ENCODE measurements around the gene DYNLL2. TPM values are rescaled to one million over a fixed set of nuclear protein-coding genes. Genes with fewer than 3 reads are reported as not detected.
"Not testable (repeated sequence)": the region's sequence is repeated elsewhere in the genome, so short reads cannot be mapped to it uniquely, and the experiment has no call there.

The DYNLL2 gene
- polyA plus RNA-seq, 1 of the 3 experiments (the other 2 are of a cell fraction) = 27.0 TPM

DNA sequence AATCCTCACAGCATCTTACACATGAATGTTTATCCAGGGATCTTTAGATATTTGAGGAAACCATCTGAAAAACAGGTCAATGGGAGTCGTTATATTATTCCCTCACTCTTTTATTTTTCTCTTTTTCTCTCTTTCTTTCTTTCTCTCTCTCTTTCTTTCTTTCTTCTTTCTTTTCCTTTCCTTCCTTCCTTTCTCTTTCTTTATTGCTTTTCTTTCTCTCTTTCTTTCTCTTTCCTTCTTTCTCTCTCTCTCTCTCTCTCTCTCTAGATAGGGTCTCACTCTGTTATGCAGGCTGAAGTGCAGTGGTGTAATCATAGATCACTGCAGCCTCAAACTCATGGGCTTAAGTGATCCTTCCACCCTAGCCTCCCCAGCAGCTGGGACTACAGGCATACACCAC lies 44.6 kb downstream of the DYNLL2 start:
- no peak overlapping the region for H3K4me2 ChIP-seq
- no peak for TF ChIP-seq MAX (IDR thresholded peaks at IDR 0.05; ENCODE audit: low read depth)
- DNase-seq = no peak
- no peak overlapping the region for H3K27ac ChIP-seq (ENCODE audit: low read depth in 2 of 2, low read length in 1 of 2)
- H3K27me3 ChIP-seq (ENCODE audit: insufficient read depth) = no peaks in the 10 kb centered on the region
- H3F3A ChIP-seq (replicated peaks; ENCODE audit: insufficient read depth) = no peaks in the 10 kb centered on the region
- no peaks in the 10 kb centered on the region for H3K4me1 ChIP-seq (ENCODE audit: control insufficient read depth in 1 of 2, insufficient read depth in 2 of 2, low read depth in 1 of 2, low read length in 1 of 2)
- ChIA-PET CTCF (interaction anchor here (0.7 kb wide), 1 partner anchor 129 kb away, joined by 3 read pairs; no protein-coding TSS in a partner anchor), POLR2A (no interaction called here)
- H3K9ac ChIP-seq = no peak overlapping the region
- no peaks in the 10 kb centered on the region for H3K79me2 ChIP-seq (ENCODE audit: insufficient read depth)
- no peak overlapping the region for H2AFZ ChIP-seq (ENCODE audit: low read depth)
- no peaks in the 10 kb centered on the region for H4K20me1 ChIP-seq (ENCODE audit: insufficient read depth)
- WGBS (ENCODE audit: low lambda C conversion rate) = 5% methylated on average over 1 of the region's 1 CpG
- no peaks in the 10 kb centered on the region for H3K9me2 ChIP-seq
- no peak overlapping the region for H3K4me3 ChIP-seq (ENCODE audit: low read depth in 2 of 2, low read length in 1 of 2)
- no peaks in the 10 kb centered on the region for H3K9me3 ChIP-seq
- H3K36me3 ChIP-seq (replicated peaks in 1 of 2; ENCODE audit: control insufficient read depth in 1 of 2, insufficient read depth in 2 of 2, low read length in 1 of 2) = no peaks in the 10 kb centered on the region

DNA sequence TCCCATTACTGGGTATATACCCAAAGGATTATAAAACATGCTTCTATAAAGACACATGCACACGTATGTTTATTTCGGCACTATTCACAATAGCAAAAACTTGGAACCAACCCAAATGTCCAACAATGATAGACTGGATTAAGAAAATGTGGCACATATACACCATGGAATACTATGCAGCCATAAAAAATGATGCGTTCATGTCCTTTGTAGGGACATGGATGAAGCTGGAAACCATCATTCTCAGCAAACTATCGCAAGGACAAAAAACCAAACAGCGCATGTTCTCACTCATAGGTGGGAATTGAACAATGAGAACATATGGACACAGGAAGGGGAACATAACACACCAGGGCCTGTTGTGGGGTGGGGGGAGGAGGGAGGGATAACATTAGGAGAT lies 49.5 kb downstream of the DYNLL2 start:
- H2AFZ ChIP-seq (ENCODE audit: low read depth); POLR2A ChIA-PET; H3K36me3 ChIP-seq (replicated peaks in 1 of 2; ENCODE audit: control insufficient read depth in 1 of 2, insufficient read depth in 2 of 2, low read length in 1 of 2); H3K9me3 ChIP-seq; H3K4me2 ChIP-seq; CTCF ChIA-PET; H3K4me3 ChIP-seq (ENCODE audit: low read depth in 2 of 2, low read length in 1 of 2); H3K9ac ChIP-seq; DNase-seq; H3K4me1 ChIP-seq (ENCODE audit: control insufficient read depth in 1 of 2, insufficient read depth in 2 of 2, low read depth in 1 of 2, low read length in 1 of 2); H3K27ac ChIP-seq (ENCODE audit: low read depth in 2 of 2, low read length in 1 of 2); H4K20me1 ChIP-seq (ENCODE audit: insufficient read depth); H3K79me2 ChIP-seq (ENCODE audit: insufficient read depth); H3F3A ChIP-seq (replicated peaks; ENCODE audit: insufficient read depth); H3K9me2 ChIP-seq: not testable (repeated sequence)
- peaks cover 24% of the 10 kb centered on the region; the same call in 1 of the 2 replicates for H3K27me3 ChIP-seq (ENCODE audit: insufficient read depth)
- 20% methylated on average over 5 of the region's 5 CpGs for WGBS (ENCODE audit: low lambda C conversion rate)

DNA sequence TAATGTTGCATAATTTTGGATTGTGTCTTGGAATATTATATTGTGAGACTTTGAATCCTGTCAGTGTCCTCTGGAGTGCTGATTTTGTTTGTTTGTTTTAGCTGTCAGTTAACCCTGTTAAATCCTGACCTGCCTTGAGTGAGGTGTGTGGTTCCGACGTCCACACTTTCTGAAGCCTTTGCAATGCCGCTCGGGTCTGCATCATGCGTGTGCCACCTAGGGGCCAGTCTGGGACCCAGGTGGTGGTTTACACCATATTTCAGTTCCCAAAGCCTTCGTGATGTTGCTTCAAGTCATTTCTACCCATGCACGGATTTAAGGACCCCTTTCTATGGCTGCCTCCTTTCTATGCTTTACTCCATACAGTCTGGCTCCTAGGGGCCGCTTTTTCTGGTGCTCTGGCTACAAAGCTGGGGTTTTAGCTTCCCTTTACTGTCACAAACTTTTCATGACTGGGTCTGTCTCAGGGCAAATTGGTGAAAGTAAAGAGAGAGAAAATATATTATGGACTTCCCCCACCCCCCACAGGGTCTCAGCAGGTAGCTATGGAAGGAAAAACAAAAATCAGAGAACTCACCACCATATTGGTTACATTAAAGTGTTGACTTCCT lies 53.6 kb downstream of the DYNLL2 start:
- Histone ChIP-seq H3K27me3 (ENCODE audit: insufficient read depth) (peaks cover 45% of the 10 kb centered on the region; the same call in 1 of the 2 replicates), H3K79me2 (ENCODE audit: insufficient read depth) (no peaks in the 10 kb centered on the region), H4K20me1 (ENCODE audit: insufficient read depth) (no peaks in the 10 kb centered on the region), H3K36me3 (replicated peaks in 1 of 2; ENCODE audit: control insufficient read depth in 1 of 2, insufficient read depth in 2 of 2, low read length in 1 of 2) (no peaks in the 10 kb centered on the region), H3K9me3 (no peaks in the 10 kb centered on the region), H2AFZ (ENCODE audit: low read depth) (no peak overlapping the region), H3K9me2 (no peaks in the 10 kb centered on the region; the same call in 1 of the 2 replicates), H3F3A (replicated peaks; ENCODE audit: insufficient read depth) (no peaks in the 10 kb centered on the region), H3K4me2 (no peak overlapping the region), H3K27ac (ENCODE audit: low read depth in 2 of 2, low read length in 1 of 2) (no peak overlapping the region), H3K4me3 (ENCODE audit: low read depth in 2 of 2, low read length in 1 of 2) (no peak overlapping the region), H3K4me1 (ENCODE audit: control insufficient read depth in 1 of 2, insufficient read depth in 2 of 2, low read depth in 1 of 2, low read length in 1 of 2) (no peaks in the 10 kb centered on the region), H3K9ac (no peak overlapping the region)
- ChIA-PET CTCF (interaction anchor here (0.6 to 2.2 kb wide), 26 partner anchors 10 to 1023 kb away, joined by 3 to 11 read pairs (median 3); partner anchors contain the start of gene OR4D1), POLR2A (interaction anchor here (1.1 kb wide), 1 partner anchor 54 kb away, joined by 3 read pairs; the partner anchor contains the start of gene DYNLL2)
- WGBS (ENCODE audit: low lambda C conversion rate) = 2% methylated on average over 8 of the region's 8 CpGs
- TF ChIP-seq RFX5 (IDR thresholded peaks at IDR 0.05; ENCODE audit: low read length) = no peak
- TF ChIP-seq EZH2phosphoT487 (IDR thresholded peaks at IDR 0.05; ENCODE audit: borderline replicate concordance, low read depth) = no peak
- peak; percentile 11; the same call in 1 of the 2 replicates for TF ChIP-seq SMC3 (IDR thresholded peaks at IDR 0.05; ENCODE audit: low read depth, low read length)
- TF ChIP-seq POLR2AphosphoS5 (IDR thresholded peaks at IDR 0.05; ENCODE audit: low read depth, low read length) = no peak
- peak; percentile 56 for TF ChIP-seq CTCF (IDR thresholded peaks at IDR 0.05)
- TF ChIP-seq YY1 (IDR thresholded peaks at IDR 0.05; ENCODE audit: low read depth) = no peak
- no peak for TF ChIP-seq JUND (IDR thresholded peaks at IDR 0.05)
- TF ChIP-seq REST (IDR thresholded peaks at IDR 0.05; ENCODE audit: low read depth, low read length) = no peak
- no peak for TF ChIP-seq FOSL2 (IDR thresholded peaks at IDR 0.05; ENCODE audit: borderline replicate concordance, low read depth)
- TF ChIP-seq FOXM1 (IDR thresholded peaks at IDR 0.05; ENCODE audit: low read depth) = no peak
- TF ChIP-seq RAD21 (IDR thresholded peaks at IDR 0.05; ENCODE audit: low read length) = peak; percentile 63
- DNase-seq = peak; percentile 63

Measured in SK-N-SH (cell line).